ENCODE data around the gene RAI1.

The RAI1 gene

GRCh38 chr17:17815062-17815406 lies 133.8 kb downstream of the RAI1 start:
- no peak for DNase-seq (ENCODE audit: low read depth in 3 of 3)

- DNase-seq (ENCODE audit: low read depth in 3 of 3): no peak
These were observed 134.4 kb downstream of the RAI1 start for GRCh38 chr17:17815436-17816200.

- no peak for DNase-seq (ENCODE audit: low read depth in 3 of 3)
These were observed 135.1 kb downstream of the RAI1 start for GRCh38 chr17:17816240-17816814.

GRCh38 chr17:17816831-17817551 lies 135.7 kb downstream of the RAI1 start:
- DNase-seq (ENCODE audit: low read depth in 3 of 3): no peak

- no peak for DNase-seq (ENCODE audit: low read depth in 3 of 3)
These were observed 136.3 kb downstream of the RAI1 start for GRCh38 chr17:17817552-17817947.

- DNase-seq (ENCODE audit: low read depth in 3 of 3): no peak
These were observed 136.8 kb downstream of the RAI1 start for GRCh38 chr17:17818088-17818526.

GRCh38 chr17:17819111-17819510 lies 137.9 kb downstream of the RAI1 start:
- no peak for DNase-seq (ENCODE audit: low read depth in 3 of 3)

GRCh38 chr17:17819561-17819995 lies 138.3 kb downstream of the RAI1 start:
- DNase-seq (ENCODE audit: low read depth in 3 of 3): peak; percentile 40 to 83 (median 51)

- DNase-seq (ENCODE audit: low read depth in 3 of 3): no peak
These were observed 138.8 kb downstream of the RAI1 start for GRCh38 chr17:17820046-17820445.

GRCh38 chr17:17820463-17821158 lies 139.4 kb downstream of the RAI1 start:
- no peak for DNase-seq (ENCODE audit: low read depth in 3 of 3)

- no peak for DNase-seq (ENCODE audit: low read depth in 3 of 3)
These were observed 140.9 kb downstream of the RAI1 start for GRCh38 chr17:17822189-17822588.

GRCh38 chr17:17822616-17823015 lies 141.4 kb downstream of the RAI1 start:
- DNase-seq (ENCODE audit: low read depth in 3 of 3): no peak

- peak; percentile 27 to 70 (median 44) for DNase-seq (ENCODE audit: low read depth in 3 of 3)
These were observed 142.3 kb downstream of the RAI1 start for GRCh38 chr17:17823433-17824118.

- DNase-seq (ENCODE audit: low read depth in 3 of 3): no peak
These were observed 143.0 kb downstream of the RAI1 start for GRCh38 chr17:17824119-17824782.

- DNase-seq (ENCODE audit: low read depth in 3 of 3): no peak
These were observed 143.7 kb downstream of the RAI1 start for GRCh38 chr17:17824783-17825614.

GRCh38 chr17:17826342-17826713 lies 145.1 kb downstream of the RAI1 start:
- DNase-seq (ENCODE audit: low read depth in 3 of 3): no peak

- no peak for DNase-seq (ENCODE audit: low read depth in 3 of 3)
These were observed 145.9 kb downstream of the RAI1 start for GRCh38 chr17:17826942-17827785.

- DNase-seq (ENCODE audit: low read depth in 3 of 3): no peak
These were observed 146.8 kb downstream of the RAI1 start for GRCh38 chr17:17827826-17828621.

GRCh38 chr17:17830269-17830567 lies 149.0 kb downstream of the RAI1 start:
- DNase-seq (ENCODE audit: low read depth in 3 of 3): no peak

All from stimulated activated CD4-positive, alpha-beta T cell treated with anti-CD3 and anti-CD28 coated beads, TNF-alpha, amount 100 ng/mL, for 24 hours (primary cell).